Lung (tissue), 12 donors: ENCODE results near the gene TAOK1. TPM values are rescaled to one million over a fixed set of nuclear protein-coding genes. Genes with fewer than 3 reads are reported as not detected.
A peak's percentile ranks its signal among the peaks of the same experiment; 100 is the strongest.

Source experiments
- ATAC-seq: fragments of 200-7000 bp; cut with Tn5 transposase; one replicate; pipeline ENCODE4 v1.9.1; 2020; ENCODE audit warnings: moderate number of reproducible peaks; ENCODE audit not compliant: insufficient read depth, low FRiP score
- DNase-seq, 3 donors: peaks; one replicate each; pipeline ENCODE4 v3.0.0-alpha.2; 2013 to 2017
- H3K27ac ChIP-seq, 2 donors: one replicate each; pipeline ENCODE4 v1.5.1; 2013; ENCODE audit warnings: mild to moderate bottlenecking in 2 of 2, moderate library complexity in 2 of 2, control low read depth in 1 of 2, inconsistent platforms in 1 of 2, low read depth in 1 of 2, low read length in 1 of 2
- H3K27me3 ChIP-seq, 3 donors: one replicate each; pipeline ENCODE4 v1.5.1; 2013; ENCODE audit warnings: low read length in 2 of 3; ENCODE audit not compliant: control insufficient read depth in 3 of 3, insufficient read depth in 3 of 3
- H3K36me3 ChIP-seq, 4 donors: one replicate each; pipeline ENCODE4 v1.5.1; 2013; ENCODE audit warnings: low read length in 4 of 4, mild to moderate bottlenecking in 1 of 4, moderate library complexity in 1 of 4; ENCODE audit not compliant: control insufficient read depth in 4 of 4, insufficient read depth in 4 of 4
- H3K4me1 ChIP-seq, 5 donors: one replicate each; pipeline ENCODE4 v1.5.1; 2013; ENCODE audit warnings: low read length in 5 of 5, mild to moderate bottlenecking in 2 of 5, moderate library complexity in 1 of 5; ENCODE audit not compliant: control insufficient read depth in 5 of 5, insufficient read depth in 5 of 5
- H3K4me3 ChIP-seq: one replicate; pipeline ENCODE4 v1.5.1; 2013; ENCODE audit warnings: mild to moderate bottlenecking, control low read depth, moderate library complexity
- H3K9ac ChIP-seq, 2 donors: one replicate each; pipeline ENCODE4 v1.5.1; 2013; ENCODE audit warnings: low read length in 2 of 2, control low read depth in 1 of 2; ENCODE audit not compliant: insufficient read depth in 1 of 2
- H3K9me3 ChIP-seq, 4 donors: one replicate each; pipeline ENCODE4 v1.5.1; 2013; ENCODE audit warnings: low read length in 3 of 4, mild to moderate bottlenecking in 1 of 4, moderate library complexity in 1 of 4; ENCODE audit not compliant: control insufficient read depth in 4 of 4, insufficient read depth in 3 of 4
- WGBS, 2 donors: extraction: QIAGEN DNeasy Blood & Tissue Kit; methylation state at CpG; one replicate each; pipeline ENCODE4 v1.1.7; 2013; 5-methylcytosine and 5-hydroxymethylcytosine counted together
- polyA plus RNA-seq, 2 donors: library from polyadenylated mRNA; stranded (reverse); fragments of 200-250 nt; gene quantifications; one replicate each; pipeline ENCODE4 v1.2.1, GENCODE V29; 2013
- total RNA-seq, 2 donors: library from RNA; depleted of rRNA in 1 of 2; stranded (reverse); fragments of >200 nt in 1 of 2; gene quantifications; one replicate each; pipeline ENCODE4 v1.2.1, GENCODE V29; 2014 to 2021
- TF ChIP-seq, protein P1 (sequence below): IDR thresholded peaks from 2 replicates; pipeline ENCODE4 v1.5.1; 2012; ENCODE audit warnings: mild to moderate bottlenecking; ENCODE audit errors: control extremely low read depth, extremely low read depth
- donor health status: control.
- donor health status: control.
- donor health status: Bipolar disorder and iron deficiency.
- donor health status: healthy.
- donor health status: DM: yes; HTN: yes; CAD: no.

TAOK1 gene
- total and polyA plus RNA-seq, 4 donors: 8.8 to 81.0 (median 37.3) TPM

GRCh38 chr17:29393436-29393835 lies 3.3 kb downstream of the TAOK1 start:
- peaks cover 0 to 28% (median 5%) of the 10 kb centered on the region in 5 donors for H3K4me1 ChIP-seq
- H3K27me3 ChIP-seq: no peaks in the 10 kb centered on the region
- no peaks in the 10 kb centered on the region for H3K36me3 ChIP-seq
- peak overlapping the region in 1 of 2 donors; percentile 54 for H3K9ac ChIP-seq
- peak overlapping the region in 1 of 2 donors; percentile 50 for H3K27ac ChIP-seq
- no peak overlapping the region for H3K4me3 ChIP-seq
- TF ChIP-seq, protein P1, sequence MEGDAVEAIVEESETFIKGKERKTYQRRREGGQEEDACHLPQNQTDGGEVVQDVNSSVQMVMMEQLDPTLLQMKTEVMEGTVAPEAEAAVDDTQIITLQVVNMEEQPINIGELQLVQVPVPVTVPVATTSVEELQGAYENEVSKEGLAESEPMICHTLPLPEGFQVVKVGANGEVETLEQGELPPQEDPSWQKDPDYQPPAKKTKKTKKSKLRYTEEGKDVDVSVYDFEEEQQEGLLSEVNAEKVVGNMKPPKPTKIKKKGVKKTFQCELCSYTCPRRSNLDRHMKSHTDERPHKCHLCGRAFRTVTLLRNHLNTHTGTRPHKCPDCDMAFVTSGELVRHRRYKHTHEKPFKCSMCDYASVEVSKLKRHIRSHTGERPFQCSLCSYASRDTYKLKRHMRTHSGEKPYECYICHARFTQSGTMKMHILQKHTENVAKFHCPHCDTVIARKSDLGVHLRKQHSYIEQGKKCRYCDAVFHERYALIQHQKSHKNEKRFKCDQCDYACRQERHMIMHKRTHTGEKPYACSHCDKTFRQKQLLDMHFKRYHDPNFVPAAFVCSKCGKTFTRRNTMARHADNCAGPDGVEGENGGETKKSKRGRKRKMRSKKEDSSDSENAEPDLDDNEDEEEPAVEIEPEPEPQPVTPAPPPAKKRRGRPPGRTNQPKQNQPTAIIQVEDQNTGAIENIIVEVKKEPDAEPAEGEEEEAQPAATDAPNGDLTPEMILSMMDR: no peak
- DNase-seq (peak in 2 of 3 donors; percentile 63 to 69), ATAC-seq (no peak)
- no peaks in the 10 kb centered on the region for H3K9me3 ChIP-seq

GRCh38 chr17:29394761-29395160 lies 4.6 kb downstream of the TAOK1 start:
- H3K36me3 ChIP-seq: peaks cover 2 to 7% (median 3%) of the 10 kb centered on the region in 4 donors
- H3K9ac ChIP-seq: no peak overlapping the region
- H3K27me3 ChIP-seq: no peaks in the 10 kb centered on the region
- H3K4me1 ChIP-seq: peaks cover 0 to 28% (median 5%) of the 10 kb centered on the region in 5 donors
- no peak for ATAC-seq
- H3K27ac ChIP-seq: no peak overlapping the region
- no peaks in the 10 kb centered on the region for H3K9me3 ChIP-seq
- DNase-seq: no peak
- WGBS, 2 donors: 94 to 95% methylated on average over 4 of the region's 4 CpGs
- H3K4me3 ChIP-seq: no peak overlapping the region
- TF ChIP-seq, protein P1: no peak

DNA sequence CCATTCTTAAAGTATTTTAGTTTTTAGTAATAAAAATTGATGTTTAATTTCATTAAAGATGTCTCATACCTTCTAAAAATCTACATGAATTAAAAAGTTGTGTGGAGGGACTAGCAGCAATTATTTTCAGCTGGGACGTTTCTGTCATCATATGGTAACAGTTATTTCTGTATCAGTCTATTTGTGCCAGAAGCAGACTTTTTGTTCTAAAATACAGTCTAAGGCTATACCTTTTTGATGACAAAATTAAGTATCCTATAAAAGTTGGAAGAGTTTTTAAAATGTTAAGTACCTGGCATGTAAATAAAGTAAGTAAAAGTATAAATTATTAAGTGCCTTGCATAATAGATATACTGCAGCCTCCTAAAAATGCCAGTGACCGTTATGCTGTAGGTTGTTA lies 5.9 kb downstream of the TAOK1 start:
- H3K9me3 ChIP-seq: no peaks in the 10 kb centered on the region
- ATAC-seq (no peak), DNase-seq (peak in 2 of 3 donors; percentile 54 to 64)
- no peak overlapping the region for H3K4me3 ChIP-seq
- H3K27ac ChIP-seq: no peak overlapping the region
- peaks cover 0 to 28% (median 5%) of the 10 kb centered on the region in 5 donors for H3K4me1 ChIP-seq
- H3K27me3 ChIP-seq: no peaks in the 10 kb centered on the region
- H3K36me3 ChIP-seq: peaks cover 3 to 7% (median 4%) of the 10 kb centered on the region in 4 donors
- WGBS, 2 donors: 72 to 86% methylated on average over 2 of the region's 2 CpGs
- TF ChIP-seq, protein P1: no peak
- H3K9ac ChIP-seq: no peak overlapping the region

DNA sequence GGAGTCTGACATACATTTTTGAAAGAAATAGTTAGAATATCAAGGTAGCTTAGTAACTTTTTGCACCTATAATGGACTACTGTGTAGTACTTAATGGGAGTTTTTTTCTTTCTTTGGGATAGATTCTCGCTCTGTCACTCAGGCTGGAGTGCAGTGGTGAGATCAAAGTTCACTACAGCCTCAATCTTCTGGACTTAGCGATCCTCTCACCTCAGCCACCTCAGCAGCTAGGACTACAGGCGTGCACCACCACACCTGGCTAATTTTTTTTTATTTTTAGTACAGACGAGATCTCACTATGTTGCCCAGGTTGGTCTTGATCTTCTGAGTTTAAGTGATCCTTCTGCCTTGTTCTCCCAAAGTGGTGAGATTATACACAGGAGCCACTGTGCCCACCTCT lies 9.5 kb downstream of the TAOK1 start:
- 97% methylated on average over 4 of the region's 4 CpGs for WGBS, 2 donors
- H3K4me1 ChIP-seq: peaks cover 0 to 4% (median 0%) of the 10 kb centered on the region in 5 donors
- no peaks in the 10 kb centered on the region for H3K27me3 ChIP-seq

More for the DNA sequence above, 9.5 kb downstream of the TAOK1 start:
- no peak overlapping the region for H3K4me3 ChIP-seq
- ATAC-seq (no peak), DNase-seq (no peak)
- no peak overlapping the region for H3K9ac ChIP-seq
- H3K27ac ChIP-seq: no peak overlapping the region
- H3K36me3 ChIP-seq: peaks cover 3 to 12% (median 9%) of the 10 kb centered on the region in 4 donors
- TF ChIP-seq, protein P1: no peak
- H3K9me3 ChIP-seq: no peaks in the 10 kb centered on the region
